ENCODE measurements around the gene CAST. TPM values are rescaled to one million over a fixed set of nuclear protein-coding genes. Genes with fewer than 3 reads are reported as not detected.

The CAST gene
- total RNA-seq, 4 donors from 2014 or later: 247 to 316 (median 259) TPM

DNA sequence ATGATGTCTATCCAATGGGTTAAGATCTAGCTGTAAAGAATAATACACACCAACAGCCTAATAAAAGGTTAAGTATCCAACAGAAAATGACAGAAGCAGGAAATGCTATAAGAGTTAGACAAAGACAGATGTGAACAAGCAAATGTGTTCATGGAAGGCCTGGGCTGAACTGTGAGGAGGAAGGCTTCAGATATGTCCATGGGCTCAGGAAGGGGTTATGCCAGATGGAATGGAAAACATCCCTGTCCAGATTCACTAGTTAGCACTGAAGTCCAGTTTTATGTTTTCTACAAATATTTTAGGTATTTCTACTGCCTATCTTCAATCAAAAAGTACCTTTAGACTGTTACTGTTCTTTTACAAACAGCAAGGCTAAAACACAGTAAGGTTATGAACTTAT lies 118.5 kb downstream of the CAST start:
- Histone ChIP-seq H3K4me1 (peaks cover 0 to 23% (median 0%) of the 10 kb centered on the region in 4 donors), H3K4me3 (no peak overlapping the region), H3K36me3 (peaks cover 0 to 88% (median 8%) of the 10 kb centered on the region in 3 donors), H3K27me3 (no peaks in the 10 kb centered on the region), H3K9me3 (peaks cover 0 to 13% (median 0%) of the 10 kb centered on the region in 4 donors), H3K27ac (peak overlapping the region in 2 of 4 donors; percentile 15 to 57)
- TF ChIP-seq CTCF (IDR thresholded peaks at IDR 0.05): no peak
- no peak for TF ChIP-seq POLR2A (IDR thresholded peaks at IDR 0.05)
- no peak for TF ChIP-seq EP300 (IDR thresholded peaks at IDR 0.05)
- no peak for DNase-seq (ENCODE audit: low spot score in 2 of 2)

GRCh38 chr5:96781031-96781971 lies 119.1 kb downstream of the CAST start:
- Histone ChIP-seq H3K36me3 (peaks cover 0 to 89% (median 5%) of the 10 kb centered on the region in 3 donors), H3K9me3 (peaks cover 0 to 13% (median 0%) of the 10 kb centered on the region in 4 donors), H3K4me1 (peaks cover 0 to 22% (median 0%) of the 10 kb centered on the region in 4 donors), H3K27me3 (no peaks in the 10 kb centered on the region), H3K27ac (peak overlapping the region in 2 of 4 donors; percentile 15 to 57), H3K4me3 (no peak overlapping the region)
- no peak for DNase-seq (ENCODE audit: low spot score in 2 of 2)
- 54 to 55% methylated on average over 4 of the region's 4 CpGs for WGBS, 2 donors
- no peak for TF ChIP-seq EP300 (IDR thresholded peaks at IDR 0.05)

DNA sequence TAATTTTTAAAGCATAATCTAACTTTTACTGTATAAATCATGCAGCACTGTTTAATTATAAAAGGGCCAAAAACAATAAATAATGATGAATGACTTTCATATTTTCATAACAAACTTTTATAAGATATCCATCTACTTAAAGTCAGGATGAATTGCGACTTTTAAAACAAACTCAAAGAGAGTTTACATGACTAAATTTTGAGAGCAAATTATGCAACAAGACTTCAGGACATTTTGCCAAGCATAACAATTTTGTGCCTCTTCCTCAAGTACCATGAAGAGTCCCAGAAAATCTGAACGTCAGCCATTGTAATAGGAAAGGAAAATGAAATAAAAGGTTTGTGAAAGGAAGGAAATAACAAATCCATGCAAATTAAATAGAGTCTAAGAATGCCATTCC lies 121.2 kb downstream of the CAST start:
- 73 to 81% methylated on average over 2 of the region's 2 CpGs for WGBS, 2 donors
- H3K36me3 ChIP-seq: peaks cover 0 to 84% (median 5%) of the 10 kb centered on the region in 3 donors
- no peak for DNase-seq (ENCODE audit: low spot score in 2 of 2)
- no peak for TF ChIP-seq POLR2A (IDR thresholded peaks at IDR 0.05)
- TF ChIP-seq EP300 (IDR thresholded peaks at IDR 0.05): no peak
- TF ChIP-seq CTCF (IDR thresholded peaks at IDR 0.05): no peak
- H3K4me3 ChIP-seq: no peak overlapping the region
- peaks cover 0 to 13% (median 0%) of the 10 kb centered on the region in 4 donors for H3K9me3 ChIP-seq
- no peak overlapping the region for H3K27ac ChIP-seq
- no peaks in the 10 kb centered on the region for H3K27me3 ChIP-seq
- peaks cover 0 to 14% (median 0%) of the 10 kb centered on the region in 4 donors for H3K4me1 ChIP-seq

DNA sequence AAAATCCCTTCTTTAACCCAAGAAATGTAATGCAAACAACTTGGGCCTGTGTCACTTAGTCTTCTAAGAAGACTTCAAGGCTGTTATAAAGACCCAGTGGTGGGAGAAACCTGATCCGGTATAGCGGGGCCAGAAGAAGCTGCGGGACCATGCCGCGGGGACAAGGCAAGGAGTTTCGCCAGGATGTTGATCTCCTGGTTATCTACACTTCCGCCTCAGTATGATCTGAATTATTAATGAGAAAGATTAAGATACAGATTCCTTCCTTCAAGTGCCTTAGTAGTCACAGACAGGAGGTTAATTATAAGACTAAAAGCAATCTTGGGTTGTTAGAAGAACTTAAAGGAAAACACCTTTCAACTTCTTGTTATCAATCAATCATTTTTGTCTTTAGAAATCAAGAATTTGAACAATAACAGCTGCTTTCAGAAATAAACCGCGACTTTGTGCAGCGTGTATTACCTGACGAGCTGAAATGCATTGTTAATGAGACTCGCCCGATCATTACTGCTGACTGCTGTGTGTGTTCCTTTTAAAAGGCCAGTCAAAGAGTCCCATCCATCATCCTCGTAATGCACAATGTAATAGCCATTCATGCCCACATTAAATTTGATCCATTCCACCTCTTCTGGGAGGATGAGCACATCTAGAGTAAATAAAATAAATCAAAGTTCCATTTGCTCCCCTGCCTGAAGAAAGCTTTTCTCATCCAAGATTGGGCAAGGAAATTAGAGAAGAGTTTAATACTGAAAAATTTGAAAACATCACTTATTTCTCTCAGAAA lies 123.3 kb downstream of the CAST start:
- 86 to 88% methylated on average over 14 of the region's 14 CpGs for whole genome bisulfite sequencing, 2 donors
- Histone ChIP-seq H3K36me3 (peaks cover 0 to 87% (median 0%) of the 10 kb centered on the region in 3 donors), H3K9me3 (peaks cover 0 to 13% (median 0%) of the 10 kb centered on the region in 4 donors), H3K27me3 (no peaks in the 10 kb centered on the region), H3K4me1 (peaks cover 0 to 13% (median 0%) of the 10 kb centered on the region in 4 donors), H3K27ac (no peak overlapping the region), H3K4me3 (no peak overlapping the region)
- DNase-seq (ENCODE audit: low spot score in 2 of 2): no peak
- no peak for TF ChIP-seq CTCF (IDR thresholded peaks at IDR 0.05)
- TF ChIP-seq EP300 (IDR thresholded peaks at IDR 0.05): no peak
- TF ChIP-seq POLR2A (IDR thresholded peaks at IDR 0.05): no peak

- no peak for DNase-seq (ENCODE audit: low spot score in 2 of 2)
- no peak overlapping the region for H3K4me3 ChIP-seq
- H3K27me3 ChIP-seq: no peaks in the 10 kb centered on the region
- peaks cover 0 to 12% (median 0%) of the 10 kb centered on the region in 4 donors for H3K9me3 ChIP-seq
- H3K27ac ChIP-seq: no peak overlapping the region
- TF ChIP-seq EP300 (IDR thresholded peaks at IDR 0.05) (no peak), POLR2A (IDR thresholded peaks at IDR 0.05) (no peak), CTCF (IDR thresholded peaks at IDR 0.05) (no peak)
- H3K36me3 ChIP-seq: peaks cover 0 to 76% (median 0%) of the 10 kb centered on the region in 3 donors
- peaks cover 0 to 8% (median 4%) of the 10 kb centered on the region in 4 donors for H3K4me1 ChIP-seq
- WGBS, 2 donors: 85 to 90% methylated on average over 5 of the region's 5 CpGs
Observed at GRCh38 chr5:96788112-96788749, 126.1 kb downstream of the CAST start.

Data from tibial nerve (tissue), 4 donors.